Prostate gland (tissue), 2 donors: ENCODE measurements around the gene SSC4D. TPM values are rescaled to one million over a fixed set of nuclear protein-coding genes. Genes with fewer than 3 reads are reported as not detected.

Experiments
- DNase-seq: peaks from one replicate; pipeline ENCODE4 v3.0.0-alpha.2; 2019; ENCODE audit warnings: low spot score
- H3K27ac ChIP-seq, 2 donors: fragments of 200-600 bp; sonication (generic); 2 replicates each; pipeline ENCODE4 v1.5.1; 2017 to 2019
- H3K27me3 ChIP-seq: fragments of 200-600 bp; sonication (generic); replicated peaks from 2 replicates; pipeline ENCODE4 v1.5.1; 2019; ENCODE audit not compliant: insufficient read depth
- H3K36me3 ChIP-seq, 2 donors: fragments of 200-600 bp; sonication (generic); 1 replicate in 1 of 2; 2 replicates in 1 of 2; pipeline versions ENCODE4 v1.5.1 to v1.8.1; 2017 to 2019
- H3K4me1 ChIP-seq: fragments of 200-600 bp; sonication (generic); replicated peaks from 2 replicates; pipeline ENCODE4 v1.5.1; 2019
- H3K4me3 ChIP-seq, 2 donors: fragments of 200-600 bp; sonication (generic); 2 replicates each; pipeline ENCODE4 v1.5.1; 2017 to 2019
- H3K9me3 ChIP-seq: fragments of 200-600 bp; sonication (generic); 2 replicates; pipeline ENCODE4 v1.5.1; 2017
- CTCF ChIP-seq, 4 experiments: fragments of 200-600 bp in 2 of 4; fragments of 450-650 bp in 2 of 4; sonication (generic) in 2 of 4; IDR thresholded peaks; 1 replicate in 3 of 4; 2 replicates in 1 of 4; pipeline ENCODE4 v1.5.1; 2016 to 2019; ENCODE audit warnings: antibody characterized with exemption in 4 of 4, mild to moderate bottlenecking in 2 of 4, moderate library complexity in 2 of 4
- POLR2A ChIP-seq: fragments of 450-650 bp; IDR thresholded peaks from one replicate; pipeline ENCODE4 v1.6.1; 2016; ENCODE audit warnings: antibody characterized with exemption, mild to moderate bottlenecking
- POLR2AphosphoS5 ChIP-seq: sonication (generic); formaldehyde crosslinking; IDR thresholded peaks from one replicate; pipeline ENCODE4 v1.6.1; 2017; ENCODE audit warnings: antibody characterized with exemption
- WGBS: methylation state at CpG from one replicate; pipeline ENCODE4 v1.1.5; 2018; 5-methylcytosine and 5-hydroxymethylcytosine counted together
- intact Hi-C: fragments of 100-400 bp; cut with DNase I; formaldehyde crosslinking; loops from one replicate; pipeline ENCODE4 v1.14.2; 2022
- total RNA-seq, 2 donors: library from RNA; depleted of rRNA; stranded (reverse); fragments of >200 nt; gene quantifications; one replicate each; pipeline ENCODE4 v1.1.0, GENCODE V29; 2016

The SSC4D gene
- total RNA-seq, 2 donors from 2014 or later: 1.0 TPM; not detected in 1

DNA sequence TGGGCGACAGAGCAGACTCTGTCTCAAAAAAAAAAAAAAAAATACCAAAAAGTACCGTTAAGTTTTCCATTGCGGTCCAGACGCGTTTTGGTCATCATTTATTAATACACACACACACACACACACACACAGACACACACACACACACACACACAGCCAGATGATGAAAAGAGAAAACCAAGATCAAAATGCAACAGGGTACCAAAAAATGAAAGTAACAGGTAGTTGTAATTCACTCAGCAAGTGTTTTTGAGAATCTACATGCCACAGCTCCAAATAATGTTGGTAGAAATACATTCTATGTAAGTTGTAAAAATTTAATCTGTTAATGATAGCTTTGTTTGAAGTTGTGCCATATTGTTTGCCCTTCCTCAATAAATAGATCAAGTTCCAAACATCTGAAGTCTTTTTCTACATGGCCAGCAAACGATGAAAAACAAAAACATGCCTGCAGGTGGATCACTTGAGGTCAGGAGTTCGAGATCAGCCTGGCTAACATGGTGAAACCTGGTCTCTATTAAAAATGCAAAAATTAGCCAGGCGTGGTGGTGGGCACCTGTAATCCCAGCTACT lies 60.1 kb downstream of the SSC4D start:
- Histone ChIP-seq H3K27ac (no peak overlapping the region), H3K4me3 (no peak overlapping the region), H3K9me3 (no peaks in the 10 kb centered on the region), H3K36me3 (peaks cover 0 to 10% of the 10 kb centered on the region in 2 donors), H3K4me1 (no peaks in the 10 kb centered on the region), H3K27me3 (no peaks in the 10 kb centered on the region)
- TF ChIP-seq POLR2A (no peak), CTCF (IDR thresholded peaks at IDR 0.05) (no peak), POLR2AphosphoS5 (no peak)
- intact Hi-C loops: no loop called here
- 84% methylated on average over 8 of the region's 8 CpGs for WGBS
- no peak for DNase-seq

- Histone ChIP-seq H3K27ac (no peak overlapping the region), H3K9me3 (no peaks in the 10 kb centered on the region), H3K4me3 (no peak overlapping the region), H3K27me3 (no peaks in the 10 kb centered on the region), H3K4me1 (no peaks in the 10 kb centered on the region), H3K36me3 (peaks cover 0 to 10% of the 10 kb centered on the region in 2 donors)
- WGBS: 78% methylated on average over 5 of the region's 5 CpGs
- intact Hi-C loops: no loop called here
- TF ChIP-seq POLR2A (no peak), CTCF (IDR thresholded peaks at IDR 0.05) (no peak), POLR2AphosphoS5 (no peak)
- DNase-seq: no peak
Measured at GRCh38 chr7:76347710-76348109, 61.8 kb downstream of the SSC4D start.

- H3K36me3 ChIP-seq: peaks cover 0 to 10% of the 10 kb centered on the region in 2 donors
Measured at GRCh38 chr7:76346778-76347177, 62.7 kb downstream of the SSC4D start.

DNA sequence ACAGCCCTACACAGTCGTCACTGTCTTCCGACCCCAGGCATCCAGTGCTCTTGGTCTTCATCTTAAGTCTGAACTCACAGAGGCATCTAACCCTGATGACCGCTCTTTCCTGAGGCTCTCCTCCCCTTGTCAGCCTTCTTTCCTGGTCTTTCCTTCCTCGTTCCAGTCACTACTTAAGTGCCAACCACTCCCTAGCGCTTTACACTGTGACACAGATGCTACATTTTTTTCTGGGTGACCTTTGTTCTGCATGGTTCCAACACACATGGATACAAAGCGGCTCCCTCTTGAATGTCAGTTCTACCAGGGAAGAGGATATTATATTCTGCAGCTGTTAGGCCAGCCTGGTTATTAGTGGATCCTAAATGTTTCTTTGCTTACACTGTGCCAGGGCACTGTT lies 63.4 kb downstream of the SSC4D start:
- H3K9me3 ChIP-seq: no peaks in the 10 kb centered on the region
- H3K27ac ChIP-seq: no peak overlapping the region
- H3K4me1 ChIP-seq: no peaks in the 10 kb centered on the region
- H3K27me3 ChIP-seq: no peaks in the 10 kb centered on the region
- H3K36me3 ChIP-seq: peaks cover 0 to 10% of the 10 kb centered on the region in 2 donors
- TF ChIP-seq CTCF (IDR thresholded peaks at IDR 0.05) (no peak), POLR2A (no peak), POLR2AphosphoS5 (no peak)
- intact Hi-C loops: no loop called here
- no peak overlapping the region for H3K4me3 ChIP-seq
- 93% methylated on average over 6 of the region's 6 CpGs for WGBS
- no peak for DNase-seq

More at GRCh38 chr7:76346778-76347177, 62.7 kb downstream of the SSC4D start:
- DNase-seq: no peak
- Histone ChIP-seq H3K9me3 (no peaks in the 10 kb centered on the region), H3K27ac (no peak overlapping the region), H3K4me3 (no peak overlapping the region), H3K4me1 (no peaks in the 10 kb centered on the region), H3K27me3 (no peaks in the 10 kb centered on the region)
- intact Hi-C loops: no loop called here
- TF ChIP-seq POLR2A (no peak), POLR2AphosphoS5 (no peak), CTCF (IDR thresholded peaks at IDR 0.05) (no peak)
- 77% methylated on average over 8 of the region's 8 CpGs for WGBS

GRCh38 chr7:76343931-76344321 lies 65.6 kb downstream of the SSC4D start:
- Histone ChIP-seq H3K9me3 (no peaks in the 10 kb centered on the region), H3K27ac (no peak overlapping the region), H3K4me1 (no peaks in the 10 kb centered on the region), H3K27me3 (no peaks in the 10 kb centered on the region), H3K4me3 (no peak overlapping the region), H3K36me3 (no peaks in the 10 kb centered on the region)
- TF ChIP-seq CTCF (IDR thresholded peaks at IDR 0.05) (no peak), POLR2A (no peak), POLR2AphosphoS5 (no peak)
- intact Hi-C loops: no loop called here
- 93% methylated on average over 6 of the region's 6 CpGs for WGBS
- DNase-seq: no peak
